ENCODE data around the gene MKNK1.

The MKNK1 gene

GRCh38 chr1:46549697-46550681 is 54.1 kb downstream of the MKNK1 start:
- no peak overlapping the region for H3K4me3 ChIP-seq (ENCODE audit: low read depth, low read length)
- peaks cover 40% of the 10 kb centered on the region for H3K27me3 ChIP-seq (ENCODE audit: control insufficient read depth, insufficient read depth, low read length)
- H3K36me3 ChIP-seq (ENCODE audit: control insufficient read depth, insufficient read depth, low read length), result no peaks in the 10 kb centered on the region
- no peaks in the 10 kb centered on the region for H3K9me3 ChIP-seq (ENCODE audit: control insufficient read depth, insufficient read depth, low read depth, low read length)
- no peak overlapping the region for H3K27ac ChIP-seq (ENCODE audit: low read depth, low read length)
- peak overlapping the region; percentile 21 for H3K9ac ChIP-seq (ENCODE audit: low read length)
- peaks cover 13% of the 10 kb centered on the region for H3K4me1 ChIP-seq (ENCODE audit: control insufficient read depth, insufficient read depth, low read length)

GRCh38 chr1:46547481-46548383 is 56.3 kb downstream of the MKNK1 start:
- Histone ChIP-seq H3K9me3 (ENCODE audit: control insufficient read depth, insufficient read depth, low read depth, low read length) (no peaks in the 10 kb centered on the region), H3K4me3 (ENCODE audit: low read depth, low read length) (no peak overlapping the region), H3K9ac (ENCODE audit: low read length) (no peak overlapping the region), H3K4me1 (ENCODE audit: control insufficient read depth, insufficient read depth, low read length) (peaks cover 26% of the 10 kb centered on the region), H3K36me3 (ENCODE audit: control insufficient read depth, insufficient read depth, low read length) (no peaks in the 10 kb centered on the region), H3K27ac (ENCODE audit: low read depth, low read length) (no peak overlapping the region), H3K27me3 (ENCODE audit: control insufficient read depth, insufficient read depth, low read length) (peaks cover 62% of the 10 kb centered on the region)

GRCh38 chr1:46546210-46546609 is 57.9 kb downstream of the MKNK1 start:
- H3K4me1 ChIP-seq (ENCODE audit: control insufficient read depth, insufficient read depth, low read length), result peaks cover 26% of the 10 kb centered on the region
- peaks cover 77% of the 10 kb centered on the region for H3K27me3 ChIP-seq (ENCODE audit: control insufficient read depth, insufficient read depth, low read length)
- no peak overlapping the region for H3K9ac ChIP-seq (ENCODE audit: low read length)
- no peak overlapping the region for H3K4me3 ChIP-seq (ENCODE audit: low read depth, low read length)
- H3K9me3 ChIP-seq (ENCODE audit: control insufficient read depth, insufficient read depth, low read depth, low read length), result no peaks in the 10 kb centered on the region
- H3K36me3 ChIP-seq (ENCODE audit: control insufficient read depth, insufficient read depth, low read length), result no peaks in the 10 kb centered on the region
- no peak overlapping the region for H3K27ac ChIP-seq (ENCODE audit: low read depth, low read length)

GRCh38 chr1:46545784-46546183 is 58.3 kb downstream of the MKNK1 start:
- H3K36me3 ChIP-seq (ENCODE audit: control insufficient read depth, insufficient read depth, low read length), result no peaks in the 10 kb centered on the region
- no peak overlapping the region for H3K9ac ChIP-seq (ENCODE audit: low read length)
- H3K27ac ChIP-seq (ENCODE audit: low read depth, low read length), result no peak overlapping the region
- peaks cover 24% of the 10 kb centered on the region for H3K4me1 ChIP-seq (ENCODE audit: control insufficient read depth, insufficient read depth, low read length)
- H3K27me3 ChIP-seq (ENCODE audit: control insufficient read depth, insufficient read depth, low read length), result peaks cover 82% of the 10 kb centered on the region
- H3K9me3 ChIP-seq (ENCODE audit: control insufficient read depth, insufficient read depth, low read depth, low read length), result no peaks in the 10 kb centered on the region
- no peak overlapping the region for H3K4me3 ChIP-seq (ENCODE audit: low read depth, low read length)

GRCh38 chr1:46544561-46545240 is 59.4 kb downstream of the MKNK1 start:
- peaks cover 14% of the 10 kb centered on the region for H3K4me1 ChIP-seq (ENCODE audit: control insufficient read depth, insufficient read depth, low read length)
- H3K9me3 ChIP-seq (ENCODE audit: control insufficient read depth, insufficient read depth, low read depth, low read length), result no peaks in the 10 kb centered on the region
- H3K27me3 ChIP-seq (ENCODE audit: control insufficient read depth, insufficient read depth, low read length), result peaks cover 84% of the 10 kb centered on the region
- peak overlapping the region; percentile 56 for H3K4me3 ChIP-seq (ENCODE audit: low read depth, low read length)
- no peak overlapping the region for H3K9ac ChIP-seq (ENCODE audit: low read length)
- H3K36me3 ChIP-seq (ENCODE audit: control insufficient read depth, insufficient read depth, low read length), result no peaks in the 10 kb centered on the region
- H3K27ac ChIP-seq (ENCODE audit: low read depth, low read length), result no peak overlapping the region

GRCh38 chr1:46543761-46544560 is 60.1 kb downstream of the MKNK1 start:
- Histone ChIP-seq H3K4me1 (ENCODE audit: control insufficient read depth, insufficient read depth, low read length) (peaks cover 13% of the 10 kb centered on the region), H3K4me3 (ENCODE audit: low read depth, low read length) (peak overlapping the region; percentile 56), H3K9me3 (ENCODE audit: control insufficient read depth, insufficient read depth, low read depth, low read length) (no peaks in the 10 kb centered on the region), H3K27me3 (ENCODE audit: control insufficient read depth, insufficient read depth, low read length) (peaks cover 90% of the 10 kb centered on the region), H3K27ac (ENCODE audit: low read depth, low read length) (no peak overlapping the region), H3K36me3 (ENCODE audit: control insufficient read depth, insufficient read depth, low read length) (no peaks in the 10 kb centered on the region), H3K9ac (ENCODE audit: low read length) (no peak overlapping the region)

GRCh38 chr1:46543382-46543760 is 60.7 kb downstream of the MKNK1 start:
- H3K4me1 ChIP-seq (ENCODE audit: control insufficient read depth, insufficient read depth, low read length), result peaks cover 13% of the 10 kb centered on the region
- H3K4me3 ChIP-seq (ENCODE audit: low read depth, low read length), result peak overlapping the region; percentile 56
- no peak overlapping the region for H3K27ac ChIP-seq (ENCODE audit: low read depth, low read length)
- no peaks in the 10 kb centered on the region for H3K36me3 ChIP-seq (ENCODE audit: control insufficient read depth, insufficient read depth, low read length)
- H3K9me3 ChIP-seq (ENCODE audit: control insufficient read depth, insufficient read depth, low read depth, low read length), result no peaks in the 10 kb centered on the region
- H3K9ac ChIP-seq (ENCODE audit: low read length), result no peak overlapping the region
- peaks cover 96% of the 10 kb centered on the region for H3K27me3 ChIP-seq (ENCODE audit: control insufficient read depth, insufficient read depth, low read length)

- Histone ChIP-seq H3K9ac (ENCODE audit: low read length) (no peak overlapping the region), H3K4me1 (ENCODE audit: control insufficient read depth, insufficient read depth, low read length) (peaks cover 13% of the 10 kb centered on the region), H3K4me3 (ENCODE audit: low read depth, low read length) (no peak overlapping the region), H3K36me3 (ENCODE audit: control insufficient read depth, insufficient read depth, low read length) (no peaks in the 10 kb centered on the region), H3K27ac (ENCODE audit: low read depth, low read length) (no peak overlapping the region), H3K9me3 (ENCODE audit: control insufficient read depth, insufficient read depth, low read depth, low read length) (no peaks in the 10 kb centered on the region), H3K27me3 (ENCODE audit: control insufficient read depth, insufficient read depth, low read length) (peaks cover 99% of the 10 kb centered on the region)
These were observed 64.1 kb downstream of the MKNK1 start for GRCh38 chr1:46539972-46540371.

- Histone ChIP-seq H3K27me3 (ENCODE audit: control insufficient read depth, insufficient read depth, low read length) (peaks cover 99% of the 10 kb centered on the region), H3K36me3 (ENCODE audit: control insufficient read depth, insufficient read depth, low read length) (no peaks in the 10 kb centered on the region), H3K4me1 (ENCODE audit: control insufficient read depth, insufficient read depth, low read length) (no peaks in the 10 kb centered on the region; the same call in 1 of the 2 replicates), H3K4me3 (ENCODE audit: low read depth, low read length) (no peak overlapping the region), H3K9me3 (ENCODE audit: control insufficient read depth, insufficient read depth, low read depth, low read length) (no peaks in the 10 kb centered on the region), H3K27ac (ENCODE audit: low read depth, low read length) (no peak overlapping the region), H3K9ac (ENCODE audit: low read length) (no peak overlapping the region)
These were observed 65.9 kb downstream of the MKNK1 start for GRCh38 chr1:46538147-46538546.

- H3K4me1 ChIP-seq (ENCODE audit: control insufficient read depth, insufficient read depth, low read length), result no peaks in the 10 kb centered on the region; the same call in 1 of the 2 replicates
- no peaks in the 10 kb centered on the region for H3K36me3 ChIP-seq (ENCODE audit: control insufficient read depth, insufficient read depth, low read length)
- no peak overlapping the region for H3K9ac ChIP-seq (ENCODE audit: low read length)
- no peaks in the 10 kb centered on the region for H3K9me3 ChIP-seq (ENCODE audit: control insufficient read depth, insufficient read depth, low read depth, low read length)
- H3K27ac ChIP-seq (ENCODE audit: low read depth, low read length), result no peak overlapping the region
- peaks cover 99% of the 10 kb centered on the region for H3K27me3 ChIP-seq (ENCODE audit: control insufficient read depth, insufficient read depth, low read length)
- no peak overlapping the region for H3K4me3 ChIP-seq (ENCODE audit: low read depth, low read length)
These were observed 66.4 kb downstream of the MKNK1 start for GRCh38 chr1:46537651-46538050.

Data from HUES6 (cell line).